Muscle of back (tissue), 11 donors: ENCODE data around the gene FGFBP2. TPM values are rescaled to one million over a fixed set of nuclear protein-coding genes. Genes with fewer than 3 reads are reported as not detected.

ENCODE experiments used
- DNase-seq, 3 donors: peaks; one replicate each; pipeline versions ENCODE4 v3.0.0 to v3.0.0-alpha.2; 2013
- polyA plus RNA-seq, 10 donors: library from polyadenylated mRNA; unstranded; fragments of 120-200 nt; gene quantifications; one replicate each; pipeline ENCODE4 v1.2.1, GENCODE V29; 2013; ENCODE audit not compliant: insufficient read length in 10 of 10

FGFBP2 gene
- polyA plus RNA-seq, 10 donors = 0.23 to 0.80 (median 0.33) TPM; not detected in 1

DNA sequence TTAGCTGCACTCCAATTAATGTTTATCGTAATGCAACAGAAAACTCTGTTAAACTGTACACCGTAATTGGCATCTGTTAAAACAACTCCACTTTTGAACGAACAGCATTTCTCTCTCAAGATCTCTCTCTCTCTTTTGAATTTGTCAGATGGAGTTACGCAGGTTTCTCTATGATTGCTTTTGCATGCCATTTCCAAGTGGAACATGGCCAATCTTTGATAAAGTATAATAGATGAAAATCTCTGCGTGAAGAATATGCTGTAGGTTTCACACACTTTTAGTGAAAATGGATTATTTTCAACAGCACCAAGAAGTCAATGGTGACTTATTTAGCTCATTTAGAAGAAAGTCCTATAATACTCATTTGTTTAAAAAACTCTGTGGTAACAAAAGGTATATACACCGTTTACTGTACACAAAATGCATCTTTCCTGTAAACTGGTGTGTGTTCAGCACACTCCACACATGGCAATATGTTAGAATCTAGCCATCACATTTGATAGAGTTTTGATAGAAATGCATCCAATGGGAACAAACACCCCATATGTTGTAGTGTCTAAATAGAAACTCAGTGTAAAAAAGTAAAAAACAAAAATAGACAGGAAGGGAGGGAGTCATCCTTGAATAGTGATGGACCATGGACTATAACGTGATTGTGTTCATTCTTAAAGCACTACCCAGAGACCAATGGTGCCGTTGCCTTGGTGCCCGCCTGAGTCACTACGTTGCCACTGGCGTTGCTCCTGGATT is 5.8 kb upstream of the FGFBP2 start:
- DNase-seq = no peak

- no peak for DNase-seq
Measured at GRCh38 chr4:15965325-15965724, 2.4 kb upstream of the FGFBP2 start.

- DNase-seq = no peak
Measured at GRCh38 chr4:15964159-15964558, 1.2 kb upstream of the FGFBP2 start.

DNA sequence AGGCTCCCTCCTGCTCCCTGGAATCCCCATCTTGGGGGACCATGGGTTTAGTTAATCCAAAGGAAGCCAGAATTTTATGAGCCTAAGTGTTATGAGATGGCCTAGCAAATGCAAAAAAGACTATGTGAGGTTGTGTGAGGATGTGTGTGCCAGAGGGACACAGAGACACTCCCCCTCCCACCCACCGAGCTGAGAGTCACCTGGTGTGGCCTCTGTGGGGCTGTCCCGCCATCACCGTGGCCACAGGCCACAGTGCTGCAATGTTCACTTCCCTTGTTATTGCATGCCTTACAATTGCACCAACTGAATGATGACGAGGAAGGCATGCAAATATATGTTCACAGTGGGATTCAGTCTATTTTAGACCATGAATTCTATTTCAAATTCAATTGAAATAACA is 601 bp upstream of the FGFBP2 start:
- no peak for DNase-seq

- DNase-seq = peak in 1 of 3 donors; percentile 28
Measured at GRCh38 chr4:15961781-15962510, 1.0 kb downstream of the FGFBP2 start.

GRCh38 chr4:15958562-15958961 is 4.4 kb downstream of the FGFBP2 start:
- no peak for DNase-seq

GRCh38 chr4:15956179-15956850 is 6.7 kb downstream of the FGFBP2 start:
- peak; percentile 30 to 58 (median 34) for DNase-seq

- no peak for DNase-seq
Measured at GRCh38 chr4:15955670-15956069, 7.3 kb downstream of the FGFBP2 start.

- no peak for DNase-seq
Measured at GRCh38 chr4:15953625-15954024, 9.3 kb downstream of the FGFBP2 start.

DNA sequence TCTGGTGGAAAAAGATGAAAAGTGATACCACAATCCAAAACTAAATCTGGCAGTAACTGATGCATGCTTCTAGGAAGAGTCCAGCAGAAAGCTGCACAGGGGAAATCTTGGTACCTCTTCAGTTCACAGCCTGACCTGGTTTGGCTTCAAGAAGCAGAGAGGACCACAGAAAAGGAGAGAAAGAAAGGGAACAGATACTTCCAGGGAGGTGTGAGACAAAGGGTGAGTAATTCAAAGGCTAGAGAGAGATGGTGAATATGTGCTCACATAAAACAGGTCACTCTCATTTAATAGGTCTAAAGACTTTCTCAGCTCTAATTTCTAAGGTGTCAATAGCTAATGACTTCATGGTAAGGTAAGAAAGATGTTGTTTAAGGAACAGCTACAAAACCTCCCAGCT is 11.2 kb downstream of the FGFBP2 start:
- no peak for DNase-seq

GRCh38 chr4:15948826-15949225 is 14.1 kb downstream of the FGFBP2 start:
- no peak for DNase-seq

GRCh38 chr4:15947684-15948083 is 15.3 kb downstream of the FGFBP2 start:
- DNase-seq = no peak

DNA sequence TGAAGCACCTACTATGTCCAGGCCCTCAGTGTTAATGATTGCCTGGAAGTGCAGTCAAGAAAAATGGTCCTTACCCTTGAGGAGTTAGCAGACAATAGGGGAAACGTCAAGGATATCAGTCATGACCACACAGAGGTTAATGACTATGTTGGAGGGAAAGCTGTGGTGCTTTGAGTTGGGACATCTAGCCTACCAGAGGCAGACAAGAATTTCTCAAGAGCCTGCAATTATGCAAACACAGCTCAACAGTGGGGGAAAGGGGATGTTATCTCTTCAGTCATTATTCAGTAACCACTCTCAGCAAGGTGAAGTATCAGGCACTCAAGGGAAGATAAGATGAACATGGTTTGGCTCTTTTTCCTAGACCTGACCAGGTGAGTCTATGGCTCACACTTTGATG is 17.5 kb downstream of the FGFBP2 start:
- no peak for DNase-seq

GRCh38 chr4:15944895-15945294 is 18.1 kb downstream of the FGFBP2 start:
- no peak for DNase-seq

- no peak for DNase-seq
Measured at GRCh38 chr4:15942283-15942682, 20.7 kb downstream of the FGFBP2 start.

GRCh38 chr4:15938640-15939039 is 24.3 kb downstream of the FGFBP2 start, which contains the start of gene FGFBP1:
Gene FGFBP1 (minus strand): TSS chr4:15938740. CDS start chr4:15936632, 2,108 bp downstream.
- DNase-seq = no peak

DNA sequence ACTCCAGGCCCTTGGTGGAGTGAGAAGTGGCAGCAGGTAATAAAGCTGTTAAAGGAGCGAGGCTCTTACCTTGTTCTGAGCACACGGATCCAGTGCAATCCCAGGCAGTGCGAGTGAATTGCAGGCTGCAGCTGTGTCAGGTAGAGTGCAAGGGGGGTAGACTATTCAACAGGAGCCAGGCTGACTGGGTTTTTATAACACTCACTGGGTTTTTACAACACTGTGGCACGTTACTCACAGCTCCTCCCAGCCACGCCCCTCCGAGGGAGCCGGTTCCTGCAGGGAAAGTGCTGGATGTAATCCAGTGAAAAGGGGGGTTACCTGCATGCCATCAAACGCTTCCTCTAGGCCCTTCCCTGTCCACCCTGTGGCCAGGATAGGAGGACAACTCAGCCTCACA is 24.8 kb downstream of the FGFBP2 start:
- DNase-seq = no peak

DNA sequence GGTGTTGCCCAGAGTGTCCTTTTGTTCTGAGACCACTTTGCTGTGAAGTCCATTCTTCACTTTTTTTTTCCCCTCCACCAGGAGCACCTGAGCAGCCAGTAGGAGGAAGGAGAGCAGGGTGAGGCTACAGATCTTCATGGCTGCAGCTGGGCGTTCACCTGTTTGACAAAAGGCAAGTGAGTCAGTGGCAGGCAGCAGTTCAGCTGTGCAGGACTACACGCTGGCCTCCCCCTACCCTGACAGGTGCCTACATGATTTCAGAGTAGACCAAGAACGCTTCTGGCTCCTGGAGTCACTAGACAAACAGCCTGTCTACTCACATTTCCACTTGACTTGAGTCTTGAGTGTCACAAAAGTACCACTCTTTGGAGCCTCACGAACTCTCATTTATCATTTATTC is 26.5 kb downstream of the FGFBP2 start:
- peak in 1 of 3 donors; percentile 9 for DNase-seq

DNA sequence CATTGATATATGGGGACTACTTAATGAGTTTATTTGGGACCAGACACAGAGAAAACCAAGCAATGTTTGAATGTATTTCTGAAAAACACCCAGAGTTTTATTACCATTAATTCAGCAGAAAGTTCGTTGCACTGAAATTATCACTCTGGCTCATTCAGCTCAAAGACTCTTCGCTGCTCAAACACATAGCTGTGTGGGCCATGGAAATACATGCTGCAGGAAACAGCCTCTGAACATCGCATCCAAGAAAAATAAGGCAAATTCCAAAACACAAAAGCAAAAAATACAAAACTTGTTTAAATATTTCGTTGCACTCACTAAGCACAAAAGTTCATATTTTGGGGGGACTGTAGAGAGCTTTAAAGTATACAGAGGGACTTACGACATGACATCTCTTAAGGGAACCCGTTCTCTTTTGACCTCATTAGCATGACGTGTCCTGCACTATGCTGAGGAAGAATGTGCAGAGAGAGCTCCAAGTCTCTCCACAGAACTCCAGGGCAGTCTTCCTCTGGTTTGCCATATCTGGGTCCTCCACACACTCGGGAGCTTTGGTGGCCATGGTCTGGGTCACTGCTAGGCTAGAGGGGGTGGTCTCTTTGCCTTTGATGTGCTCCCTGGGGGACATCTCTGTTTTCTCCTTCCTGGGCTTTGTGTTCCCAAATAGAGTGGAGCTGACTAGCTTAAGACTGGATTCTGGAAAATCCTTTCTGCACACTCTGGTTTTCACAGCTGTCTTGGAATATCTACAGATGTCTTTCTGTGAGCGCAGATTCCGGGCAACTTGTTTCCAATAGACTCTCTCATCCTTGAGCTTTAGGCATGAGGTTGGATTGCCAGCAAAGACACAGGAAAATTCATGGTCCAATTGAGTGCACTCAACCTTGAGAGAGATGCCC is 27.2 kb downstream of the FGFBP2 start:
- DNase-seq = peak in 1 of 3 donors; percentile 14

DNA sequence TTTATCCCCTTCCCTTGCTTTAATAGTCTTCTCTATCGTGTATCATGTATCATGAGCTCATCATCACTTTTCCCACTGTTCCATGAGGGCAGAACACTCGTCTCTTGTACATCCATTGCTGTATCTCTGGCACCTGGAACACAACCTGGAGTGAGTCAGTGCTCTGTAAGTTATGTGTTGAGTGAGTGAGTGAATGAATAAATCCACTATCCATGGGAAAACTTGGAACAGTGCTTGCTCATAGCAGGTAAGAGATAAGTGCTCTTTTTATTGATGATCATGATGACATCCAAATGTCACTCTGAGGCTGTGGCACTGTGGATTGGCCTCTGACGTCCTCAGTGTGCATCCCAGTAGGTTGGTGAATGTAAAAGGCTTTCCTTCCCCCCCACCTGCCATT is 28.7 kb downstream of the FGFBP2 start:
- no peak for DNase-seq

DNA sequence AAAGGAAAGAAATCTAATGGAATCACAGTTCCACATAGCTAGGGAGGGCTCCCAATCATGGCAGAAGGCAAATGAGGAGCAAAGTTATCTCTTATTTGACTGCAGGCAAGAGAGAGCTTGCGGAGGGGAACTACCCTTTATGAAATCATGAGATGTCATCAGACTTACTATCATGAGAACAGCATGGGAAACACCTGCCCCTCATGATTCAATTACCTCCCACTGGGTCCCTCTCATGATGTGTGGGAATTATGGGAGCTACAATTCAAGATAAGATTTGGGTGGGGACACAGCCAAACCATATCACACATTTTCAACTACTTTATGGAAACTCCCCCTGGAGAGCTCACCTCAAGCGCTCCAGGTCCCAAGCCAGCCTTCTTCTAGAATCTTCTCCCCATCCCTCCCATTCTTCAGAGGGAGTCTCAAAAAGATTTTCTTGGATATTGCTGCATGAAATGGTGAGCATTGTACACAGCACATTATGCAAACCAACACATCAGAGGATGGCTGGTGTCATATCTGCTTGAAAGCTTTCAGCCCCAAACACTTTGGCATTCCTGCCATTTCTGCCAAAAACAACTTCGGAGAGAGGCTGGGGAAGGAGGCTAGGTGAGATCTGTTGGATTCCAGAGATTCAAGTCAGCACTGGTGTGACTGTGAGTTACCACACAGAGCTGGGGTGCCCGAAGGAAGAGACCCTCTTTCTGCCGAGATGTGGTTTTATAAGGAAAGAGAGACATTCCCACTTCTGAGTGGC is 31.3 kb downstream of the FGFBP2 start:
- DNase-seq = no peak
